ENCODE measurements around the gene C1orf146.
"Not testable (repeated sequence)": the region's sequence is repeated elsewhere in the genome, so short reads cannot be mapped to it uniquely, and the experiment has no call there.

The C1orf146 gene

GRCh38 chr1:92217721-92218120, at the start of gene C1orf146:
Gene C1orf146, plus strand, starts transcription at chr1:92217915. Its CDS starts 13,506 bp downstream, at chr1:92231421.
- no peak for DNase-seq (ENCODE audit: low spot score)

DNA sequence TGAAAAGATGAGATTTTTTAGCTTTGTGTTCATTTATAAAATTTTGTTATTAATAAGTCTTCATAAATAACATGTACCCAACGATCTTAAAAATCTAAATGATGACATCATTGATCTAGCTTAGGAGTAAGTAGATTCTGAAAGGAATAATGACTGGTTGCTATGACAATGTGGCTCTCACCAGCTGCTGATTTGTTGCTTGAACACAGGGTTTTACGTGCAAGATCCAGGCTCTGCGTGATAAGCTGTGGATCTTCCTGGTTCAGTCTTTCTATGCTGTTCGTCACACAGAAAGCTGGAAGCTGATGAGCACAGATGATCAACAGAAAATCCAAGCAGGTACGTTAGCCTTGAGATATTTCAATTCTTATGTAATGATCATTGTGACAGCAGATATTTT, 49.1 kb upstream of the C1orf146 start:
- DNase-seq (ENCODE audit: low spot score): no peak

- no peak for DNase-seq (ENCODE audit: low spot score)
Measured at GRCh38 chr1:92169214-92170005, 48.3 kb upstream of the C1orf146 start.

DNA sequence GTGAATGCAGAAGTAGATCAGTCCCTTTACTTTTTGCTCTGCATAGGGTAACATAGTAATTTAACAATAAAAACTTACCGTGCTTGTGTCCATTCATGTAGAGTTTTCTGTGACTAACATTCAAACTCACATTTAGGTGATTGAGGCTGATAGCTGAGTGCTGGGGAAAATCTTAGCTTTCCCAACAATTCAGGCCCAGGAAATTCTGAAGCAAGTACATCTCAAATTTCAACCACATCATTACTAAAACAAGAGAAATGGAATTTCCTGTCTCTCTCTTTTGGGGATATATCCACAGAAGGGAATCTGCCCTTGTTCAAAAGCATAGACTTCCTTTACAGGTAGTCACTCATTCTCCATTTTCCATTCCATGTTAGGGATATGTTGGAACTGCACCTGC, 33.1 kb upstream of the C1orf146 start:
- DNase-seq (ENCODE audit: low spot score): no peak

DNA sequence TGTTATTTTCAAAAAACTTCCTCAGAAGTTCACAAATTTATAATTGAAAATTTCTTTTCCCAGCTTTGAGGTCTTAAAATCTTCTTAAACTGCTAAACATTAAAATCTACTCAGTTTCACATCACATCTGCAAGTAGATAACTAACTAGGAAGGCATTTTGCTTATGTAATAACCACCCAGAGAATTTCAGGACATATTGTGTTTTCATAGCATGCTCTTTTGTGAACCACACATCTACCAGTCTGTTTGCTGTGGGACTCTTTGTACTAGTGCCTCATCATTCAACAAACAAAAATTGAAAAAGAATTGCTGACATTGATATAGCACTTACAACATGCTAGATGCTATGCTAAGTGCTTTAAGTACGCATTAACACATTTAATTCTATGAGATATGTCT, 31.6 kb upstream of the C1orf146 start:
- DNase-seq (ENCODE audit: low spot score): no peak

GRCh38 chr1:92188436-92189255, 29.1 kb upstream of the C1orf146 start:
- no peak for DNase-seq (ENCODE audit: low spot score)

DNA sequence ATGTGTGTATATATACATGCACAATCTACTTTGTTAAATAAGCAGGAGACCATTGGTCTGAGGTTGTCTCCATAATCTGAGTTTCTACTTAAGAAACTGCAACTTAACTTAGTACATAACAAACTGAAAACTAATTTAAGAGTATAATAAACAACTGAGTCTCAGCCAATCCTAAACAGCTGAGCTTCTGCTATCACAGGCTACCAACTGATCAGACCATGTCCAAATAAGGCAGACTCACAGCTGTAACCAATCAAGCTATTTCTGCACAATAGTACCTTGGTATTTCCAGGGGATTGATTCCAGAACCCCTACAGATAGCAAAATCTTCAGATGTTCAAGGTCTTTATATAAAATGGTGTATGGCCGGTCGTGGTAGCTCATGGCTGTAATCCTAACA, 26.0 kb upstream of the C1orf146 start:
- no peak for DNase-seq (ENCODE audit: low spot score)

- DNase-seq (ENCODE audit: low spot score): no peak
Measured at GRCh38 chr1:92192246-92192645, 25.5 kb upstream of the C1orf146 start.

GRCh38 chr1:92194511-92194910, 23.2 kb upstream of the C1orf146 start:
- no peak for DNase-seq (ENCODE audit: low spot score)

- no peak for DNase-seq (ENCODE audit: low spot score)
Measured at GRCh38 chr1:92201973-92202372, 15.7 kb upstream of the C1orf146 start.

DNA sequence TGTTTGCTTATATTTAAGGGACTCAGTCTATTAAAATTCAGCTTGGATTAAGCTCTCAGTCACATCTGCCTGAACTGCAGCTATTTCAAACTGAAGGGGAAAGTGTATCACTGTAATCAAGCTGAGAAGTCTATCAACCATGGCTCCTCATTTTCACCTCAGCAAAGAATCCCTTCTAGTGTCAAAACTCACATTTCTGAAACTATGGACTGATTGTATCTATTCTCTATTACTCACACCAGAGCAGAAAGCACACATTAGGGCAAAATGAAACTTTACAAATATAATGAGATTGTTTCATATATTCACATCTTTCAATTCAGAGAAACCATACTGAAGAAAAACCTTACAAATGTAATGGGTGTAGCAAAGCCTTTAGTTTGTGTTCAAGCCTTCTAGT, 14.6 kb upstream of the C1orf146 start:
- no peak for DNase-seq (ENCODE audit: low spot score)

GRCh38 chr1:92210701-92211100, 7.0 kb upstream of the C1orf146 start:
- no peak for DNase-seq (ENCODE audit: low spot score)

DNA sequence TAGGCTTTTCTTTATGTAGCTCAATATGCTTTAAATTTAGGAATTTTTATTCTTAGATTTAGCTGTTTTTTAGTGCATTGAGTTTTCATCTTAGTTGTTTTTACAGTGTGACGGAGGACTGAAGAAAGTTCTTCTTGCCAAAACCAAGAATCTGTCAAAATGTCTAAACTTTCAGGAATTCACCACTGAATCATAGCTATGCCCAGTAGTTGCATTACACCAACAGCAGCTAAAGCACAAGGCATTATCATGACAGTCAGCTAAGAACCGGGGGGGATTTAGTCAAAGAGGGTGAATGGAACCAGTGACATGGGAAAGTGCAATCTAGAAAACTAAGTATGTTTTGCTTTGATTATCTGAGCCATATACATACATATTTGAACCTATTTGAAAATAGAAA, 6.5 kb upstream of the C1orf146 start:
- no peak for DNase-seq (ENCODE audit: low spot score)

DNA sequence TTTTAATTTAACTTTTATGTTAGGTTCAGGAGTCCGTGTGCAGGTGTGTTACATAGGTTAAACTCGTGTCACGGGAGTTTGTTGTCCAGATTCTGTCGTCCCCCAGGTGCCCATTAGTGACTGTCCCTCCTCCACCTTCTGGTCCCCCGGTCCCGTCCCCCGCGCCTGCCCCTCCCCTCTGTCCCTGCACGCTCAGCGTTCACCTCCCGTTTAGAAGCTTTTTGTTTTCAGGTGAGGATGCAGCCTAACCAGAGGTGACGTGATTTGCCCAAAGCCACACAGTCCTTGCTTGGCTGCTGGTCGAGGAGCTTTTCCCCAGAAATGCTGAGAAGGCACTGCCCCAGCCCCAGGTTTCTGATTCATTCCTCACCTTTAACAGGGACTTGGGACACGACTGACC, 844 bp downstream of the C1orf146 start:
- DNase-seq (ENCODE audit: low spot score): no peak

- DNase-seq (ENCODE audit: low spot score): no peak
Measured at GRCh38 chr1:92219028-92219427, 1.3 kb downstream of the C1orf146 start.

GRCh38 chr1:92228401-92228800, 10.7 kb downstream of the C1orf146 start:
- DNase-seq (ENCODE audit: low spot score): no peak

DNA sequence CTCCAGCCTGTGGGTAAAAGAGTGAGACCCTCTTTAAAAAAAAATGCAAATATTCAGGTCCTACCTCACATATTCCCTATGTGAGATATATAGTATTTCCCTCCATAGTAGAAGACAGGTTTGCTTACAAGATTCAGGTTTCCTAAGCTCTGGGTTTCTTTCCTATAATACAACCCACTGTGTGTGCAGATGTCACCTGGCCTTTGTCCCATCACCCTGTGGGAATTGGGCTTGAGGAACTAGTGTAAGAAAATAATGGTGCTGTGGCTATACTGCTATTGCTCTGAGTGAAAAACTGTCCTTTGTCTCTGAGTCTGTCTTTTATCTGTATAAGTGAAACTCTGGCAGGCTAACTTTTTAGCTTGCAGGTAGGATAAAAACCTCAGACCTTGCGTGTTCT, 13.0 kb downstream of the C1orf146 start:
- no peak for DNase-seq (ENCODE audit: low spot score)

DNA sequence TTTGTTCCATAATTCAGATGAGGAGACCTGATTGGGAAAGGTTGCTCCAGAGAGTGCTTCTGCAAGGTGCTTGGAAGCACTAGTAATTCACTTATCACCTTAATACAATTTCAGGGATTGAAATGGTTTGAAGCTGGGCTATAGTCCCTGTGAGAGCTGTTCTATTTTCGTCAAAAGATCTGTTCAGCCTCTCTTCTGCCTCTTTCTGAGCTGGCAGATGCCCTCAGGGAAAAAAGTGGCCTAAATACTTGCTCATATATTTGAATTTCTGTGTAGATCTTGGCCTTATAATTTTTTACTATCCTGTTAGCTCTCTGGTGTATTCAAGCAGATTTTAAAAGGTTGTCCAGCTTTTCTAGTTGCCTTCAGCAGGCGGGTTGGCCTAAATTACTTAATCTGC, 22.3 kb downstream of the C1orf146 start:
- DNase-seq (ENCODE audit: low spot score): no peak

DNA sequence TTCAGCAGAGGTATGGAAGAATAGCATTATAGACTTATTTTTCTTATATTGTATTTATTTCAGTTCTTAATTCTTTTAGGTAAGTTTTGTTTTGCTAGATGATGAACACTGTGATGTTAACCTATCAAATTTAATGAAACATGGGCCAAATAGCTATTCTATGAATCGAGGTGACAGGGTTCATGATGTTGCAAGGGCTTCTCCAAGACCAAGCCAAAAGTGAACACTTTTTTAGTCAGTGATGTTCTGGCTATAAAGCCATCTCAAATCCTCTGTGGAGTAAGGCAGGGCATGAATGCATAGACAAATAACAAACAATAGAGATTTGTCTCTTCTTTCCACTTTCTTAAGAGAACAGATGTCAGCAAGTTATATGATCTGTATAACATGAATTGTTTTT, 26.7 kb downstream of the C1orf146 start:
- DNase-seq (ENCODE audit: low spot score): no peak

DNA sequence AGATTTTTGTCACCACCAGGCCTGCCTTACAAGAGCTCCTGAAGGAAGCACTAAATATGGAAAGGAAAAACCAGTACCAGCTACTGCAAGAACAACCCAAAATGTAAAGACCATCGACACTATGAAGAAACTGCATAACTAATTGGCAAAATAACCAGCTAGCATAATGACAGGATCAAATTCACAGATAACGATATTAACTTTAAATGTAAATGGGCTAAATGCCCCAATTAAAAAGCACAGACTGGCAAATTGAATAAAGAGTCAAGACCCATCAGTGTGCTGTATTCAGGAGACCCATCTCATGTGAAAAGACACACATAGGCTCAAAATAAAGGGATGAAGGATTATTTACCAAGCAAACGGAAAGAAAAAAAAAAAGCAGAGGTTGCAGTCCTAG, 37.0 kb downstream of the C1orf146 start:
- not testable (repeated sequence) for DNase-seq (ENCODE audit: low spot score)

- DNase-seq (ENCODE audit: low spot score): no peak
Measured at GRCh38 chr1:92259350-92259749, 41.6 kb downstream of the C1orf146 start.

DNA sequence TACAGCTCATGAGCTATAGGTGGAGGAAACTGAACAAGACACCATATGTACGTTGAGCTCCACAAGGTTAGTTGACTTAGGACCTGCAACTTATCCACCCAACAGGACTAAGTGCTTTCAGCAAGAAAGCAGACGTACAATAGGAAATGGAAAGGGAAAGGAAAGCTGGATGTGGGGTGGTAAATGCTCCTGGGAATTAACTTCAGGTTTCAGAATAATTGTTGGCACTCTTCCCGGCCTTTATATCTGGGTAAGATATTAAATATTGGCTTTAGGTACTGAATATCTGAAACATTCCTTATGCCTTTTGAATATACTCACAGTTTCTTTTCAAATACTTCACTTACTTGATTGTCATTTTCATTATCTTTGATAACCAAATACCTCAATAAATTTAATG, 44.8 kb downstream of the C1orf146 start:
- no peak for DNase-seq (ENCODE audit: low spot score)

GRCh38 chr1:92273039-92273438, 55.3 kb downstream of the C1orf146 start:
- DNase-seq (ENCODE audit: low spot score): no peak
